ENCODE data around the gene EIF3L.

The EIF3L gene

DNA sequence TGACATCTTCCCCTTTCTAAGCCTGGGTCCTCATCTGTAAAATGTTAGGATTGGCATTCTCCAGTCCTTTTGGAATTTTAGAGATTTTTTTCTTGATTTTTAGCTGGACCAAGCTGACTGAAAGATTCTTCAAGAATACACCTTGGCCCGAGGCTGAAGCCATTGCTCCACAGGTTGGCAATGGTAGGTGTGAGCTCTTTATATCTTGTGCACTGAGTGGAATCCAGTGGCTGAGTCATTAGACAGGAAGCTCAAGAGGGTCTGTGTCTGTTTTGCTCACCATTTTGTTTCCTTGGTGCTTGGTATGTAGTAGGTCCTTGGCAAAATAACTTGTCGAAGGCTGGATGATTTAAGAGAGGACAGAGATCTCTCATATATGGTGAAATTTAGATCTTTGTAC, 6.2 kb downstream of the EIF3L start:
- DNase-seq: no peak

DNA sequence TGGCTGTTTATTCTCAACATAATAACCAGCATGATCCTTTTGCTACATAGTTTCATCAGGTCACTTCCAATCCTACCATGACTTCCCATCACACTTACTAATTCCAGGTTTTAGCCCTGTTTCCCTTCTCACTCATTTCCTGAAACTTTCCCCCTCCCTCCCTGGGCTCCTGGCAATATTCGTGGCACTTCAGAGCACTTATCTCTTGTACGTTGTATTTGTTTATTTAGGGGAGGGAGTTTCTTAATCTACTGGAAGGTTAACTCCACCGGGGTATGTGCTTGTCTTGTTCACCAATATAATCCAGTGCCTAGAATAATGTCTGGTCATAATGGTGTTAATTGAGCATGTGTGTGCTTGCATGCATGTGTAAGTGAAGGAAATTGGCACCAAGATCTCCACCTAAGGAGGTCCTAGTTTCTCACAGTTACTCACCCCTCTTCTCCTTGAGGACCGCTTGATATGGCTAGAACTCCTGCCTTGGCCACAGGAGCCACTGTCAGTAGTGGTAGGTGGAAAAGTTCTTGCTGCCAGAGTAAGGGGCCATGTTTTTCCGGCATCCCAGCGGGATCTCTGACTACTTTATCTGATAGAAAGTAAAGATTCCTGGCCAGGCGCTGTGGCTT, 11.7 kb downstream of the EIF3L start:
- DNase-seq: no peak

GRCh38 chr22:37862570-37863325, 13.5 kb downstream of the EIF3L start:
- no peak for DNase-seq

DNA sequence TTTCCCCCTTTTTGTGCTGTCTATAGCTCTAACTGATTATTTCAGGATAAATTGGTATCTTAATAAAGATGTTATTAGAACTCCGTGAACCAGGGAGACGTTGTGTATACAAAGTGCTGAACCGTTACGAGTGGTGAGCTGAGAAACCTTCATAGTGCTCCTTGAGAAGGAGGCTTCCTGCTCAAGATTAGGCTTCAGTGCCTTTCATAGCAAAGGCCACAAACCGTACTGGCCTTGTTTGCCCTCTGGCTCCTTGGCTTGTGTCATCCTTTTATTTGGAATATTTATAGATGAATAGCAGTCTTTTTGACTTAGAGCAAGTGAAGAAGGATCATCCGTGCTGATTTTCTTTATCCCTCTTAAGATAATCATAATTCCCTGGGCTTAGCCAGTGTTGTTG, 16.3 kb downstream of the EIF3L start:
- no peak for DNase-seq

DNA sequence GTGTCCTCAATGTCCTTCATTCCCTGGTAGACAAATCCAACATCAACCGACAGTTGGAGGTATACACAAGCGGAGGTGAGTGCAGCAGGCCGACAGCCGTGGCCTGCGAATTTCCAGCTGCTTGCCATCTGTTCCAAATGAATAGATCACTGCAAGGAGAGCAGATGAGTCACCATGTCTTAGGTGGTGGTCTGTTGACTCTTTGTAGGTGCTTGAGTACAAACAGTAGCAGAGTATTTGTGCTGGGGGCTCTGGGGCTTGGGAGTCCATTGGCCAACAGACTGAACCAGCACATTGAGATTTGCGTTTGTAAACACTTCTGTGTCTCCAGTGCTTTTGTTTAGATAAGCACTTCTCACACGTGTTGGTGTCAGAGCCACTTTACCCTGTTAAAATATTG, 21.1 kb downstream of the EIF3L start:
- no peak for DNase-seq

GRCh38 chr22:37880668-37881440, 31.6 kb downstream of the EIF3L start:
- DNase-seq: no peak

- no peak for DNase-seq
Observed at GRCh38 chr22:37884420-37884819, 35.2 kb downstream of the EIF3L start.

- DNase-seq: no peak
Observed at GRCh38 chr22:37887584-37888378, 38.6 kb downstream of the EIF3L start.

- no peak for DNase-seq
Observed at GRCh38 chr22:37891926-37892325, 42.7 kb downstream of the EIF3L start.

DNA sequence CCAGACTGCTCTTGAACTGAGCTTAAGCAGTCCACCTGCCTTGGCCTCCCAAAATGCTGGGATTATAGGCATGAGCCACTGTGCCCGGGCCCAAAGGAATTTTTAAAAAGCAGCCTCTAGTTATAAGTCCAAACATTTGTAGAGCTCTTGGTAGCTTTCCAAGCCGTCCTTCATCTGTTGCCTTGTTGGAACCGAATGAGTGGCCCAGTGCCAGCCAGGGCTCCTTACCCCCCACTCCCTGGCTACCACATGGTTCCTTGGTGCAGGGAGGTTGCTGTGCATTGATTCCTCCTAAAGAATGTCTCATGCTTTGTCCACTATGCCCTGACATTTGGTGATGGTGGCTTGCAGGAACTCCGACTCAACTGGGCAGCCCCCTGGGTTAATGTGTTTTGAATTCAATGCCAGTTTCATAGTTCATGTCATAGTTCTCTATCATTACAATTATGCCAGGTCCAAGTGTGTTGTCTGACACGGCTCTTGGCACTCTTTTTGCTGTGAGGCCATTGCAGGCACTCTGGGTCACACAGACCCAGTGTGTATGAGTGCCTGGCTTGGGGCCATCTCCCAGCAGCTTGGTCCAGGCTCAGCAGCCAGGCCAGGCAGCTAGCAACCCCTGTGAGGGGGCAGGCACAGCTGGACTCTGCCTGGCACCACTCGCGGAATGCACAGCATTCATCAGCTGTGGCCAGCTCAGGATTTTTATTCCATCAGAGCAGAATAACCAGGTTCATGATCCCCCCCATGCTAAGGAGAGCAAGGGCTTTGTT, 43.5 kb downstream of the EIF3L start:
- no peak for DNase-seq

- DNase-seq: no peak
Observed at GRCh38 chr22:37893583-37893983, 44.4 kb downstream of the EIF3L start.

GRCh38 chr22:37894939-37895670, 45.9 kb downstream of the EIF3L start:
- DNase-seq: no peak

DNA sequence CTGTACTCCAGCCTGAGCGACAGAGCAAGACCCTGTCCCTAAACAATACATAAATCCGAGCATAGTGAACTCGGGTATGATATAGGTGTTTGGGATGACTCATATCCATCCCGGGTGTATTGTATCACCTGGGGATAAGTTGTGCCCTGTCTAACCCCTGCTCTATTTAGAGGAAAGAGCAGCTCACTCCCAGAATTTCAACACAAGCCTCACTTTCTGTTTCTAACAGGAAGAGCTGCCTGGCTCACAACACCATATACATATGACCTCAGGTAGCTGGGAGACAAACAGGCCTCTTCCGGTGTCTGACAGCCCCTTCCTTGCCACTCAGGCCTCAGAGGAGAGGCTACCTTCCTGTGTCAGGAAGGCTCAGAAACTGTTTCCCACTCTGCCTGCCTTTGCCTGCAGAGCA, 47.0 kb downstream of the EIF3L start:
- no peak for DNase-seq

DNA sequence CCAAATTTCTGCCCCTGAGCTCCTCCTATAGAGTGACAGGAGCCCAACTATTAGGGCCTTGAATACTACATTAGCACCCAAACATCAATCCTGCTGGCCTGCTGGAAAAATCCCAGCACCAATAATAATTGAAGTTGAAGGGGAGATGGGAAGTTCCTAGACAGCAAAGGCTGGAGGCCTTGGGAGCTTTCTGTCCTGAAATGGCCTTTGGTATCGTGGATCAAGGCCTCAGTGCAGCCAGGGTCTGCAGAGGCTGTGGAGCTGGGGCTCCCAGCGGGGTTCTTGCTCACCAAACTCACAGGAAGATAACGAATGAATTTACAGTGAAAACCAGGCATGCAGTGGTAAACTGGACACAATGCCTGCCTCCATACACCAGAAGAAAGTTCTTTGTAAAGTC, 47.7 kb downstream of the EIF3L start:
- DNase-seq: no peak

GRCh38 chr22:37897807-37898206, 48.6 kb downstream of the EIF3L start:
- no peak for DNase-seq

GRCh38 chr22:37898441-37899181, 49.4 kb downstream of the EIF3L start:
- DNase-seq: no peak

DNA sequence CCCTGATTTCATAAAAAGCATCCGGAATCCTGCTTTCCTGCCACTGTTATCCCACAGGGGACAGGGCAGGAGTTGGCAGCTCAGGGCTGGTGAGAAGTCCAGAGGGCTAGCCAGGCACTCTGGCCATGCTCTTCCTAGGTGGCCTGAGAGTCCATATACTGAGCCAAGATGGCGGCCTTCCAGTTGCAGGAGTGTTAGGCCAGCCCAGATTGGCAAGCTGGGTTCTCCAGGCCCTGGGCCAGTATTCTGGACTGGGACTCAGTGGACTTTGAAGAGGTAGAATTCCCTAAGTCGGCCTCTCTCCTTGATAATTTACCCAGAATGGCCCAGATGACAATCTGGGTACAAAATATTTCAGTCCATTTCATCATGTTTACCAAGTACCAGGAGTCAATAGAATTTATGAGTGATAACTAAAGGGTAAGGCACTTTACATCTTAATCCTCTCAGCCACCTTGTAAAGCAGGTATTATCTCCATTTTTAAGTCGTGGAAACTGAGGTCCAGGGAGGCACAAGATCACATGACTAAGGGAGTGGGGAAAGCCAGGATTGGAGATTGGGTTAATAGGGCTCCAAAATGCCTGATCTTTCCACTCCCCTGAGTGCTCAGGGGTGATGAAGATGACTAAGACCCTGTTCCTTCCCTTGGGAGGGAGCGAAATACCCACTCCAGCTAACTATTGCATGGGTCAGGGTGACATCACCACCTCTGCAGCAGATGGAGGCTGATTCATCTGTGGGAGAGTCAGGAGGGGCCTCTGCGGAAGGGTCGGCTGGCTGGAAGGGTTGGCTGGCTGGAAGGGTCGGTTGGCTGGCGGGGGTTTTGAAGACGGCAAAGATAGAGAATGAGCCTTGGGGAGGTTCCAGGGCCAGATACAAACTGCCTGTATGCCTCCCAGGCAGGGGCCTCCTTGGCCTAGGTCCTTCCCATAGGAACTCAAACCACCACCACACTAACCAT, 55.6 kb downstream of the EIF3L start:
- DNase-seq: no peak

GRCh38 chr22:37905534-37906363, 56.5 kb downstream of the EIF3L start, which contains the start of gene MICALL1:
TSS of gene MICALL1 (plus strand) at chr22:37906297. CDS start at chr22:37906423, 126 bp downstream.
- no peak for DNase-seq

Measured in SIG-M5 (cell line).